Measurements from ENCODE around the gene CDC26.

DNA sequence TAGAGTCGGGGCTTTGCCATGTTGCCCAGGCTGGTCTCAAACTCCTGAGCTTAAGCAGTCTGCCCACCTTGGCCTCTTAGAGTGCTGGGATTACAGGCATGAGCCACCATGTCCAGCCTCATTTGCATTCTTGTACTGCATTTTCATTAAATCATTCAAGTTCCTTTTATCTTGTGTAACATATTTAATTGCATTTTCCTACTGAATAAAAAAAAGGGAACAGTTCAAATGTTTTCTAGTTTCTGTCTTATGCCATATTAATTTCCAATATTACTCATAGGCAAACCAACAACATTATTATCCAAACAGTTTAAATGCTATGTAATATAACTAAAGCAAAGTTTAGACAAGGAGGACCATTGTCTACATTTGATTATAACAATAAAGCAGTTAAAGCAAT is 47.9 kb downstream of the CDC26 start:
- TF ChIP-seq, protein P1, sequence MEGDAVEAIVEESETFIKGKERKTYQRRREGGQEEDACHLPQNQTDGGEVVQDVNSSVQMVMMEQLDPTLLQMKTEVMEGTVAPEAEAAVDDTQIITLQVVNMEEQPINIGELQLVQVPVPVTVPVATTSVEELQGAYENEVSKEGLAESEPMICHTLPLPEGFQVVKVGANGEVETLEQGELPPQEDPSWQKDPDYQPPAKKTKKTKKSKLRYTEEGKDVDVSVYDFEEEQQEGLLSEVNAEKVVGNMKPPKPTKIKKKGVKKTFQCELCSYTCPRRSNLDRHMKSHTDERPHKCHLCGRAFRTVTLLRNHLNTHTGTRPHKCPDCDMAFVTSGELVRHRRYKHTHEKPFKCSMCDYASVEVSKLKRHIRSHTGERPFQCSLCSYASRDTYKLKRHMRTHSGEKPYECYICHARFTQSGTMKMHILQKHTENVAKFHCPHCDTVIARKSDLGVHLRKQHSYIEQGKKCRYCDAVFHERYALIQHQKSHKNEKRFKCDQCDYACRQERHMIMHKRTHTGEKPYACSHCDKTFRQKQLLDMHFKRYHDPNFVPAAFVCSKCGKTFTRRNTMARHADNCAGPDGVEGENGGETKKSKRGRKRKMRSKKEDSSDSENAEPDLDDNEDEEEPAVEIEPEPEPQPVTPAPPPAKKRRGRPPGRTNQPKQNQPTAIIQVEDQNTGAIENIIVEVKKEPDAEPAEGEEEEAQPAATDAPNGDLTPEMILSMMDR (IDR thresholded peaks at IDR 0.05; ENCODE audit: low read length): no peak
- TF ChIP-seq EZH2 (IDR thresholded peaks at IDR 0.05; ENCODE audit: borderline replicate concordance, low read length): no peak

All from OCI-LY1 (cell line).